Measurements from ENCODE around the gene CSF1. TPM values are rescaled to one million over a fixed set of nuclear protein-coding genes. Genes with fewer than 3 reads are reported as not detected.

Gene CSF1
- total and polyA plus RNA-seq, 2 experiments from 2014 or later, result 1.4 to 3.5 TPM

DNA sequence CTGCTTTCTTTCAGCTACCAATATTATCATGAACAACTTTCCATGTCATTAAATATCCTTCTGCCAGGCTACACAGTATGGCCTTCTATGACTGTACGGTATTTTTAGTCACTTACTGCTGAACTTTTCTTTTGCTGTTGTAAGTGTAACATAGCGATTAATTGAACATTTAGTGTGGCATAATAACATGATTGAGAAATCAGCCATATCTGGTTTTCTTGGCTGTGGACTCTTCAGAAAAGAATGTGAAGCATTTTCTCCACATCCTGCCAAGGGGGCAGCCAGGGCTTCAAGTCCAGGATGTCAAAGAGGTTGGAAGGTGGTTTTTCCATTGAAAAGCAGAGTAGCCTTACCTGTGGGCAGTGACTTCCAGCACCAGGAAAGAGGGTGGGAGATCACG is 65.1 kb downstream of the CSF1 start:
- no peaks in the 10 kb centered on the region for H3K36me3 ChIP-seq (ENCODE audit: insufficient read depth)
- H3K4me2 ChIP-seq, result no peak overlapping the region
- H2AFZ ChIP-seq, result no peak overlapping the region; the same call in 1 of the 2 replicates
- no peak overlapping the region for H3K4me3 Mint-ChIP-seq
- H4K20me1 ChIP-seq (replicated peaks; ENCODE audit: insufficient read depth), result 0 out of 2 replicates have a peak, but pooled peaks cover 3% of the 10 kb centered on the region
- H3F3A ChIP-seq (replicated peaks; ENCODE audit: low read depth), result no peaks in the 10 kb centered on the region
- no peaks in the 10 kb centered on the region for H3K79me2 ChIP-seq (replicated peaks; ENCODE audit: insufficient read depth)
- H3K9me2 ChIP-seq (ENCODE audit: insufficient read depth), result peaks cover 14% of the 10 kb centered on the region
- DNase-seq (ENCODE audit: low spot score) (no peak), ATAC-seq (no peak)
- no peak overlapping the region for H3K27ac ChIP-seq (ENCODE audit: low read depth)
- H3K4me3 ChIP-seq, result no peak overlapping the region
- no peak for TF ChIP-seq STAT1 (IDR thresholded peaks at IDR 0.05; ENCODE audit: unreplicated experiment)
- TF ChIP-seq, protein P1, sequence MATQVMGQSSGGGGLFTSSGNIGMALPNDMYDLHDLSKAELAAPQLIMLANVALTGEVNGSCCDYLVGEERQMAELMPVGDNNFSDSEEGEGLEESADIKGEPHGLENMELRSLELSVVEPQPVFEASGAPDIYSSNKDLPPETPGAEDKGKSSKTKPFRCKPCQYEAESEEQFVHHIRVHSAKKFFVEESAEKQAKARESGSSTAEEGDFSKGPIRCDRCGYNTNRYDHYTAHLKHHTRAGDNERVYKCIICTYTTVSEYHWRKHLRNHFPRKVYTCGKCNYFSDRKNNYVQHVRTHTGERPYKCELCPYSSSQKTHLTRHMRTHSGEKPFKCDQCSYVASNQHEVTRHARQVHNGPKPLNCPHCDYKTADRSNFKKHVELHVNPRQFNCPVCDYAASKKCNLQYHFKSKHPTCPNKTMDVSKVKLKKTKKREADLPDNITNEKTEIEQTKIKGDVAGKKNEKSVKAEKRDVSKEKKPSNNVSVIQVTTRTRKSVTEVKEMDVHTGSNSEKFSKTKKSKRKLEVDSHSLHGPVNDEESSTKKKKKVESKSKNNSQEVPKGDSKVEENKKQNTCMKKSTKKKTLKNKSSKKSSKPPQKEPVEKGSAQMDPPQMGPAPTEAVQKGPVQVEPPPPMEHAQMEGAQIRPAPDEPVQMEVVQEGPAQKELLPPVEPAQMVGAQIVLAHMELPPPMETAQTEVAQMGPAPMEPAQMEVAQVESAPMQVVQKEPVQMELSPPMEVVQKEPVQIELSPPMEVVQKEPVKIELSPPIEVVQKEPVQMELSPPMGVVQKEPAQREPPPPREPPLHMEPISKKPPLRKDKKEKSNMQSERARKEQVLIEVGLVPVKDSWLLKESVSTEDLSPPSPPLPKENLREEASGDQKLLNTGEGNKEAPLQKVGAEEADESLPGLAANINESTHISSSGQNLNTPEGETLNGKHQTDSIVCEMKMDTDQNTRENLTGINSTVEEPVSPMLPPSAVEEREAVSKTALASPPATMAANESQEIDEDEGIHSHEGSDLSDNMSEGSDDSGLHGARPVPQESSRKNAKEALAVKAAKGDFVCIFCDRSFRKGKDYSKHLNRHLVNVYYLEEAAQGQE (IDR thresholded peaks at IDR 0.05; ENCODE audit: unreplicated experiment), result no peak
- no peak for TF ChIP-seq EZH2phosphoT487 (IDR thresholded peaks at IDR 0.05; ENCODE audit: unreplicated experiment)
- no peak for TF ChIP-seq ZNF114 (CRISPR knock-in tag; IDR thresholded peaks at IDR 0.05)
- TF ChIP-seq NANOG (IDR thresholded peaks at IDR 0.05; ENCODE audit: borderline replicate concordance), result no peak
- no peak for TF ChIP-seq POLR2AphosphoS5 (IDR thresholded peaks at IDR 0.05; ENCODE audit: low read depth)
- TF ChIP-seq ZNF331 (CRISPR knock-in tag; IDR thresholded peaks at IDR 0.05; ENCODE audit: low read depth), result no peak
- TF ChIP-seq, protein P2, sequence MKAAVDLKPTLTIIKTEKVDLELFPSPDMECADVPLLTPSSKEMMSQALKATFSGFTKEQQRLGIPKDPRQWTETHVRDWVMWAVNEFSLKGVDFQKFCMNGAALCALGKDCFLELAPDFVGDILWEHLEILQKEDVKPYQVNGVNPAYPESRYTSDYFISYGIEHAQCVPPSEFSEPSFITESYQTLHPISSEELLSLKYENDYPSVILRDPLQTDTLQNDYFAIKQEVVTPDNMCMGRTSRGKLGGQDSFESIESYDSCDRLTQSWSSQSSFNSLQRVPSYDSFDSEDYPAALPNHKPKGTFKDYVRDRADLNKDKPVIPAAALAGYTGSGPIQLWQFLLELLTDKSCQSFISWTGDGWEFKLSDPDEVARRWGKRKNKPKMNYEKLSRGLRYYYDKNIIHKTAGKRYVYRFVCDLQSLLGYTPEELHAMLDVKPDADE (IDR thresholded peaks at IDR 0.05), result no peak
- H3K9me3 Mint-ChIP-seq, result no peaks in the 10 kb centered on the region
- no peaks in the 10 kb centered on the region for H3K36me3 Mint-ChIP-seq (ENCODE audit: low read depth)
- H3K27me3 Mint-ChIP-seq (ENCODE audit: insufficient read depth, low read depth, poor library complexity), result no peaks in the 10 kb centered on the region
- peaks cover 3% of the 10 kb centered on the region for H3K4me1 Mint-ChIP-seq
- no peaks in the 10 kb centered on the region for H3K4me1 ChIP-seq (ENCODE audit: insufficient read depth)
- H3K27me3 ChIP-seq (ENCODE audit: insufficient read depth), result no peaks in the 10 kb centered on the region
- no peak overlapping the region for H3K27ac Mint-ChIP-seq

DNA sequence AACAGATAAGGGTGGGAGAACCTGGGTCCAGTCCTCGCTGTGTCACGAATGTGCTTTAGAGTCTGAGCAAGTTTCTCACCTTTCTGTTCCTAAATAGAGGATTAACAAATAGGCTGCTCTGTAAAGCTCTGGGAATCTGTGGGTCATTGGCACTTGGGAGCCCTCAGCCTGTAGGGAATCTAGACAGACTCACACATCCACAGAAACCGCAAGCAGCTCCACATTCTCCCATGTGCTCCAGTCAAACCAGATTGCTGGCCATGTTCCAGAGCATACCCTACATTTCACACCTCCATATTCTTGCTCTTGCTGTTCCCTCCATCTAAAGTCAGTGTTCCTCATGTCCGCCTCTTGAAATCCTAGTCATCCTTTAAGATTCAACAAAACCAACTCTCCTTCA is 66.1 kb downstream of the CSF1 start:
- H3K27me3 Mint-ChIP-seq (ENCODE audit: insufficient read depth, low read depth, poor library complexity), result peaks cover 2% of the 10 kb centered on the region
- ATAC-seq (no peak), DNase-seq (ENCODE audit: low spot score) (no peak)
- H3K9me3 Mint-ChIP-seq, result no peaks in the 10 kb centered on the region
- H3K4me3 Mint-ChIP-seq, result no peak overlapping the region
- Histone ChIP-seq H3K4me1 (ENCODE audit: insufficient read depth) (no peaks in the 10 kb centered on the region), H3K9me2 (ENCODE audit: insufficient read depth) (peaks cover 14% of the 10 kb centered on the region), H2AFZ (no peak overlapping the region), H3K4me2 (no peak overlapping the region), H3K36me3 (ENCODE audit: insufficient read depth) (no peaks in the 10 kb centered on the region), H3K4me3 (no peak overlapping the region), H3K27me3 (ENCODE audit: insufficient read depth) (no peaks in the 10 kb centered on the region), H4K20me1 (replicated peaks; ENCODE audit: insufficient read depth) (0 out of 2 replicates have a peak, but pooled peaks cover 1% of the 10 kb centered on the region), H3K79me2 (replicated peaks; ENCODE audit: insufficient read depth) (no peaks in the 10 kb centered on the region), H3F3A (replicated peaks; ENCODE audit: low read depth) (no peaks in the 10 kb centered on the region), H3K27ac (ENCODE audit: low read depth) (no peak overlapping the region)
- H3K36me3 Mint-ChIP-seq (ENCODE audit: low read depth), result no peaks in the 10 kb centered on the region
- no peak for TF ChIP-seq POLR2AphosphoS5 (IDR thresholded peaks at IDR 0.05; ENCODE audit: low read depth)
- TF ChIP-seq ZNF331 (CRISPR knock-in tag; IDR thresholded peaks at IDR 0.05; ENCODE audit: low read depth), result no peak
- TF ChIP-seq, protein P2 (IDR thresholded peaks at IDR 0.05), result no peak
- no peak for TF ChIP-seq ZNF114 (CRISPR knock-in tag; IDR thresholded peaks at IDR 0.05)
- TF ChIP-seq STAT1 (IDR thresholded peaks at IDR 0.05; ENCODE audit: unreplicated experiment), result no peak
- no peak overlapping the region for H3K27ac Mint-ChIP-seq
- peaks cover 3% of the 10 kb centered on the region for H3K4me1 Mint-ChIP-seq

All from GM23338 (cell line).